K562 (cell line): ENCODE measurements around the gene PDE4A. TPM values are rescaled to one million over a fixed set of nuclear protein-coding genes. Genes with fewer than 3 reads are reported as not detected.

Source experiments
- ATAC-seq: fragments of 200-7000 bp; cut with Tn5 transposase; 3 replicates; pipeline ENCODE4 v1.9.1; 2020; ENCODE audit warnings: moderate library complexity
- BruUV-seq: library from RNA; stranded (reverse); fragments of 400-500 nt; replicated peaks from 2 replicates; lab custom pipeline; 2021; lab: Mats Ljungman, UMichigan
- CTCF ChIA-PET: fragments of 300-600 bp; formaldehyde crosslinking; extraction: SDS; loops from one replicate; lab custom pipeline; 2021; ENCODE audit warnings: low intra/inter-chr PET ratio; lab: Yijun Ruan, JAX
- POLR2A ChIA-PET: fragments of 300-600, 350-650 bp; sonication (Branson Sonifier 250); formaldehyde crosslinking; extraction: SDS; loops from one replicate; lab custom pipeline; 2021; ENCODE audit warnings: antibody characterized with exemption, inconsistent platforms; lab: Yijun Ruan, JAX
- DNase-seq, 4 experiments: peaks; one replicate each; pipeline versions ENCODE4 v3.0.0 to v3.0.0-alpha.2; 2011 to 2018; ENCODE audit warnings: low spot score in 3 of 4, mixed read lengths in 3 of 4; ENCODE audit errors: extremely low read depth in 1 of 4
- FAIRE-seq: peaks from 2 replicates; lab custom pipeline; 2011; peaks lifted over from hg19 to GRCh38; lab: Jason Lieb, UNC
- H2AFZ ChIP-seq: 2 replicates; pipeline ENCODE4 v1.6.0; 2011; ENCODE audit warnings: low read depth, low read length, control low read depth, inconsistent platforms
- H3K27ac ChIP-seq: fragments of 200-600 bp; 3 replicates; pipeline ENCODE4 v1.8.0; 2011; ENCODE audit warnings: low read depth, mild to moderate bottlenecking, control low read depth, inconsistent platforms, low read length, moderate library complexity, mixed read lengths; ENCODE audit errors: extremely low read depth
- H3K27me3 ChIP-seq, 2 experiments: fragments of 300-600 bp in 1 of 2; 2 replicates in 1 of 2; 3 replicates in 1 of 2; pipeline versions ENCODE4 v1.6.0 to v1.8.0; 2011; ENCODE audit warnings: inconsistent platforms in 2 of 2, low read length in 2 of 2, mild to moderate bottlenecking in 1 of 2, mixed read lengths in 1 of 2, moderate library complexity in 1 of 2; ENCODE audit not compliant: control insufficient read depth in 2 of 2, insufficient read depth in 2 of 2
- H3K36me3 ChIP-seq: fragments of 300-600 bp; 3 replicates; pipeline ENCODE4 v1.8.0; 2011; ENCODE audit warnings: mild to moderate bottlenecking, low read length, inconsistent platforms; ENCODE audit not compliant: control insufficient read depth, insufficient read depth
- H3K4me1 ChIP-seq, 2 experiments: fragments of 200-600 bp in 1 of 2; replicated peaks in 1 of 2; 2 replicates in 1 of 2; 3 replicates in 1 of 2; pipeline versions ENCODE4 v1.5.1 to v1.8.0; 2011; ENCODE audit warnings: inconsistent platforms in 2 of 2, low read length in 2 of 2, mild to moderate bottlenecking in 1 of 2, mixed read lengths in 1 of 2, moderate library complexity in 1 of 2; ENCODE audit not compliant: control insufficient read depth in 2 of 2, insufficient read depth in 2 of 2
- H3K4me2 ChIP-seq: 2 replicates; pipeline ENCODE4 v1.6.1; 2011; ENCODE audit warnings: low read length, control low read depth, inconsistent platforms, mixed read lengths; ENCODE audit not compliant: insufficient read depth
- H3K4me3 ChIP-seq: fragments of 200-600 bp; sonication (generic), shearing (Covaris generic); 2 replicates; pipeline ENCODE4 v1.5.1; 2016; ENCODE audit warnings: control low read depth, inconsistent platforms
- H3K79me2 ChIP-seq: fragments of 200-600 bp; 3 replicates; pipeline ENCODE4 v1.8.0; 2011; ENCODE audit warnings: low read length, inconsistent platforms; ENCODE audit not compliant: control insufficient read depth, insufficient read depth
- H3K9ac ChIP-seq, 2 experiments: 2 replicates each; pipeline versions ENCODE4 v1.6.0 to v1.6.1; 2011; ENCODE audit warnings: low read depth in 2 of 2, low read length in 2 of 2, control low read depth in 1 of 2, inconsistent platforms in 1 of 2, mild to moderate bottlenecking in 1 of 2, mixed read lengths in 1 of 2; ENCODE audit not compliant: insufficient read depth in 1 of 2
- H3K9me1 ChIP-seq: one replicate; pipeline ENCODE4 v1.6.0; 2011; ENCODE audit warnings: inconsistent platforms, mild to moderate bottlenecking, low read length, moderate library complexity; ENCODE audit not compliant: control insufficient read depth, insufficient read depth
- H3K9me3 ChIP-seq: replicated peaks from 2 replicates; pipeline ENCODE4 v1.5.1; 2011; ENCODE audit warnings: low read depth, low read length, inconsistent platforms; ENCODE audit not compliant: control insufficient read depth, insufficient read depth
- H4K20me1 ChIP-seq: replicated peaks from 2 replicates; pipeline ENCODE4 v1.6.1; 2011; ENCODE audit warnings: low read length, inconsistent platforms, mixed read lengths; ENCODE audit not compliant: control insufficient read depth, insufficient read depth
- ERF ChIP-seq: fragments of 450-650 bp; formaldehyde crosslinking; IDR thresholded peaks from 2 replicates; pipeline ENCODE4 v1.4.0; 2020; ENCODE audit warnings: mild to moderate bottlenecking, mixed read lengths
- KDM1A ChIP-seq, 2 experiments: fragments of 450-650 bp; IDR thresholded peaks; 2 replicates each; pipeline ENCODE4 v1.6.1; 2016; ENCODE audit warnings: mild to moderate bottlenecking in 2 of 2
- PATZ1 ChIP-seq: fragments of 250-450 bp; sonication (Bioruptor Pico); IDR thresholded peaks from 2 replicates; pipeline ENCODE4 v1.5.0; 2020; ENCODE audit warnings: mild to moderate bottlenecking, borderline replicate concordance
- POLR2A ChIP-seq: fragments of 450-650 bp; conservative IDR thresholded peaks from 2 replicates; pipeline ENCODE4 v1.6.1; 2016
- PTBP1 ChIP-seq: fragments of 200-400 bp; formaldehyde crosslinking; IDR thresholded peaks from 2 replicates; pipeline ENCODE4 v1.6.1; 2017; ENCODE audit warnings: low read depth, low read length
- ZBTB43 ChIP-seq: sonication (generic); formaldehyde crosslinking; IDR thresholded peaks from 2 replicates; pipeline ENCODE4 v1.8.0; 2023; ENCODE audit warnings: mild to moderate bottlenecking, missing genetic modification reagents
- ZC3H11A ChIP-seq: IDR thresholded peaks from 2 replicates; pipeline ENCODE4 v1.6.1; 2012; ENCODE audit warnings: low read depth, low read length, improper control_type of control experiment
- ZNF239 ChIP-seq: fragments of 250-450 bp; sonication (Bioruptor Pico); IDR thresholded peaks from 2 replicates; pipeline ENCODE4 v1.4.0; 2020; ENCODE audit warnings: mild to moderate bottlenecking
- ZNF436 ChIP-seq: fragments of 250-450, 450-650 bp; sonication (Bioruptor Pico); formaldehyde crosslinking; IDR thresholded peaks from 2 replicates; pipeline ENCODE4 v1.7.0; 2020; ENCODE audit warnings: mild to moderate bottlenecking
- ZNF639 ChIP-seq, 2 experiments: fragments of 200-800 bp in 1 of 2; sonication (Bioruptor generic) in 1 of 2; sonication (generic) in 1 of 2; formaldehyde crosslinking in 1 of 2; IDR thresholded peaks in 1 of 2; conservative IDR thresholded peaks in 1 of 2; 2 replicates each; pipeline versions ENCODE4 v1.5.0 to v1.6.1; 2016 to 2020; ENCODE audit warnings: missing compliant biosample characterization in 1 of 2, missing genetic modification characterization in 1 of 2, missing genetic modification reagents in 1 of 2
- ZNF780A ChIP-seq: fragments of 250-450 bp; sonication (Bioruptor Pico); IDR thresholded peaks from 2 replicates; pipeline ENCODE4 v1.5.0; 2021; ENCODE audit warnings: mild to moderate bottlenecking
- WGBS: fragments of 100-300 bp; shearing (Covaris generic); methylation state at CpG from one replicate; pipeline ENCODE4 v1.1.6; 2016; ENCODE audit warnings: low coverage, mixed read lengths; ENCODE audit not compliant: insufficient coverage; ENCODE audit errors: missing lambda C conversion rate; 5-methylcytosine and 5-hydroxymethylcytosine counted together
- in situ Hi-C: fragments of 300-500 bp; cut with MboI; formaldehyde crosslinking; loops from 4 replicates; pipeline ENCODE4 v1.15.0; 2018; ENCODE audit warnings: inconsistent platforms, mixed read lengths
- intact Hi-C: fragments of 100-400 bp; cut with micrococcal nuclease; formaldehyde crosslinking; loops from 2 replicates; pipeline ENCODE4 v1.14.2; 2022
- polyA plus RNA-seq, 8 experiments: library from polyadenylated mRNA; depleted of rRNA in 4 of 8; stranded (reverse) in 5 of 8; unstranded in 3 of 8; fragments of >200 nt; fragmentation: Nextera tagmentation in 2 of 8; fragmentation: Illumina TruSeq in 1 of 8; extraction: Ambion mirVana in 2 of 8; extraction: Trizol in 1 of 8; gene quantifications; 2 replicates each; pipeline versions ENCODE4 v1.2.1 to v1.2.3, GENCODE V29; 2011 to 2014; ENCODE audit warnings: inconsistent platforms in 1 of 8, missing spikeins in 1 of 8
- total RNA-seq, 7 experiments: library from RNA; depleted of rRNA in 6 of 7; stranded (reverse); fragments of >200 nt in 6 of 7; fragmentation: Illumina TruSeq in 2 of 7; extraction: Trizol in 2 of 7; gene quantifications; 2 replicates each; pipeline versions ENCODE4 v1.2.1 to v1.2.3, GENCODE V29; 2011 to 2021; ENCODE audit warnings: low replicate concordance in 1 of 7
- TF ChIP-seq, protein P1 (sequence below), 2 experiments: fragments of 450-650 bp; conservative IDR thresholded peaks; 2 replicates each; pipeline ENCODE4 v1.6.1; 2017; ENCODE audit warnings: mild to moderate bottlenecking in 2 of 2, moderate library complexity in 2 of 2
- TF ChIP-seq, protein P2 (sequence below): sonication (generic); formaldehyde crosslinking; IDR thresholded peaks from 2 replicates; pipeline ENCODE4 v1.8.0; 2022; ENCODE audit warnings: mild to moderate bottlenecking, missing genetic modification reagents

Gene PDE4A
- total and polyA plus RNA-seq, 9 of the 15 experiments (the other 6 are each of a cell fraction or from before 2014, with no cell fraction given) = 0.66 to 26.9 (median 4.6) TPM

GRCh38 chr19:10395003-10395402, 25.3 kb upstream of the PDE4A start (continued):
- no peak for TF ChIP-seq ERF (CRISPR knock-in tag)
- no peak for TF ChIP-seq ZBTB43
- no peak for TF ChIP-seq KDM1A (IDR thresholded peaks at IDR 0.05)
- TF ChIP-seq, protein P1, sequence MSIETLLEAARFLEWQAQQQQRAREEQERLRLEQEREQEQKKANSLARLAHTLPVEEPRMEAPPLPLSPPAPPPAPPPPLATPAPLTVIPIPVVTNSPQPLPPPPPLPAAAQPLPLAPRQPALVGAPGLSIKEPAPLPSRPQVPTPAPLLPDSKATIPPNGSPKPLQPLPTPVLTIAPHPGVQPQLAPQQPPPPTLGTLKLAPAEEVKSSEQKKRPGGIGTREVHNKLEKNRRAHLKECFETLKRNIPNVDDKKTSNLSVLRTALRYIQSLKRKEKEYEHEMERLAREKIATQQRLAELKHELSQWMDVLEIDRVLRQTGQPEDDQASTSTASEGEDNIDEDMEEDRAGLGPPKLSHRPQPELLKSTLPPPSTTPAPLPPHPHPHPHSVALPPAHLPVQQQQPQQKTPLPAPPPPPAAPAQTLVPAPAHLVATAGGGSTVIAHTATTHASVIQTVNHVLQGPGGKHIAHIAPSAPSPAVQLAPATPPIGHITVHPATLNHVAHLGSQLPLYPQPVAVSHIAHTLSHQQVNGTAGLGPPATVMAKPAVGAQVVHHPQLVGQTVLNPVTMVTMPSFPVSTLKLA (conservative IDR thresholded peaks at IDR 0.05) = no peak
- TF ChIP-seq ZNF780A (CRISPR knock-in tag) = no peak

- H3K9me1 ChIP-seq = no peaks in the 10 kb centered on the region
- ChIA-PET CTCF (no interaction called here), POLR2A (interaction anchor here (0.6 kb wide), 2 partner anchors 288 to 299 kb away, joined by 3 to 4 read pairs; no protein-coding TSS in a partner anchor)
- H3K4me2 ChIP-seq = no peak overlapping the region
- intact Hi-C loops (no loop called here), in situ Hi-C loops (no loop called here)
- no peak for FAIRE-seq
- H3K9ac ChIP-seq = no peak overlapping the region
- H2AFZ ChIP-seq = no peak overlapping the region
- DNase-seq = peak in 2 of 4 experiments; percentile 30 to 39
- no peaks in the 10 kb centered on the region for H3K9me3 ChIP-seq
- no peak overlapping the region for H3K4me3 ChIP-seq
- H3K36me3 ChIP-seq = peaks cover 87% of the 10 kb centered on the region; the same call in 2 of the 3 replicates
- ATAC-seq = no peak
- H3K4me1 ChIP-seq = peaks cover 6 to 21% of the 10 kb centered on the region in 2 experiments; a peak in 4 of 5 replicates
- peaks cover 40% of the 10 kb centered on the region for H3K79me2 ChIP-seq
- H4K20me1 ChIP-seq = peaks cover 17% of the 10 kb centered on the region; the same call in 1 of the 2 replicates
- H3K27me3 ChIP-seq = no peaks in the 10 kb centered on the region
- no peak overlapping the region for H3K27ac ChIP-seq
- BruUV-seq = TSS peak; percentile 61
- WGBS = 92% methylated on average over 7 of the region's 26 CpGs
- TF ChIP-seq PATZ1 (CRISPR knock-in tag) = no peak
- no peak for TF ChIP-seq ZC3H11A
- TF ChIP-seq ZNF639 (CRISPR knock-in tag; conservative IDR thresholded peaks at IDR 0.05 in 1 of 2, IDR thresholded peaks at IDR 0.05 in 1 of 2) = no peak
- no peak for TF ChIP-seq ZNF436 (CRISPR knock-in tag)
- TF ChIP-seq, protein P2, sequence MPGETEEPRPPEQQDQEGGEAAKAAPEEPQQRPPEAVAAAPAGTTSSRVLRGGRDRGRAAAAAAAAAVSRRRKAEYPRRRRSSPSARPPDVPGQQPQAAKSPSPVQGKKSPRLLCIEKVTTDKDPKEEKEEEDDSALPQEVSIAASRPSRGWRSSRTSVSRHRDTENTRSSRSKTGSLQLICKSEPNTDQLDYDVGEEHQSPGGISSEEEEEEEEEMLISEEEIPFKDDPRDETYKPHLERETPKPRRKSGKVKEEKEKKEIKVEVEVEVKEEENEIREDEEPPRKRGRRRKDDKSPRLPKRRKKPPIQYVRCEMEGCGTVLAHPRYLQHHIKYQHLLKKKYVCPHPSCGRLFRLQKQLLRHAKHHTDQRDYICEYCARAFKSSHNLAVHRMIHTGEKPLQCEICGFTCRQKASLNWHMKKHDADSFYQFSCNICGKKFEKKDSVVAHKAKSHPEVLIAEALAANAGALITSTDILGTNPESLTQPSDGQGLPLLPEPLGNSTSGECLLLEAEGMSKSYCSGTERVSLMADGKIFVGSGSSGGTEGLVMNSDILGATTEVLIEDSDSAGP = no peak
- no peak for TF ChIP-seq ZNF239
- no peak for TF ChIP-seq POLR2A
- TF ChIP-seq PTBP1 = no peak
These were observed 24.9 kb upstream of the PDE4A start for GRCh38 chr19:10395436-10395835.
